GM18507 (cell line): ENCODE data around the gene NBEA.

Experiments
- DNase-seq: peaks from one replicate; pipeline ENCODE4 v3.0.0; 2011; ENCODE audit warnings: low read depth; ENCODE audit not compliant: insufficient read length; ENCODE audit errors: extremely low spot score
- FAIRE-seq: peaks from 2 replicates; lab custom pipeline; 2011; peaks lifted over from hg19 to GRCh38; lab: Jason Lieb, UNC

The NBEA gene

GRCh38 chr13:35596321-35597030 lies 654.4 kb downstream of the NBEA start:
- FAIRE-seq (no peak), DNase-seq (no peak)

GRCh38 chr13:35597451-35597850 lies 655.4 kb downstream of the NBEA start:
- DNase-seq (no peak), FAIRE-seq (no peak)

- FAIRE-seq (no peak), DNase-seq (no peak)
Observed at GRCh38 chr13:35598233-35598632, 656.2 kb downstream of the NBEA start.

- no peak for FAIRE-seq
Observed at GRCh38 chr13:35598790-35599369, 656.8 kb downstream of the NBEA start.

GRCh38 chr13:35599384-35599783 lies 657.3 kb downstream of the NBEA start:
- no peak for FAIRE-seq
- DNase-seq = no peak

More at GRCh38 chr13:35598790-35599369, 656.8 kb downstream of the NBEA start:
- DNase-seq = no peak

- FAIRE-seq = no peak
- DNase-seq = no peak
Observed at GRCh38 chr13:35600137-35600536, 658.1 kb downstream of the NBEA start.

- DNase-seq (no peak), FAIRE-seq (no peak)
Observed at GRCh38 chr13:35603593-35604285, 661.7 kb downstream of the NBEA start.

- DNase-seq = no peak
- FAIRE-seq = no peak
Observed at GRCh38 chr13:35614666-35615065, 672.6 kb downstream of the NBEA start.

- FAIRE-seq (no peak), DNase-seq (no peak)
Observed at GRCh38 chr13:35617420-35617819, 675.4 kb downstream of the NBEA start.

GRCh38 chr13:35618565-35619083 lies 676.6 kb downstream of the NBEA start:
- FAIRE-seq = no peak
- DNase-seq = no peak

GRCh38 chr13:35621989-35622388 lies 679.9 kb downstream of the NBEA start:
- FAIRE-seq = no peak
- no peak for DNase-seq

- no peak for FAIRE-seq
Observed at GRCh38 chr13:35629026-35629425, 687.0 kb downstream of the NBEA start.

GRCh38 chr13:35630551-35631275 lies 688.6 kb downstream of the NBEA start:
- FAIRE-seq (peak; percentile 15), DNase-seq (no peak)

More at GRCh38 chr13:35629026-35629425, 687.0 kb downstream of the NBEA start:
- no peak for DNase-seq

GRCh38 chr13:35631666-35632065 lies 689.6 kb downstream of the NBEA start:
- DNase-seq (no peak), FAIRE-seq (no peak)

- FAIRE-seq (no peak), DNase-seq (no peak)
Observed at GRCh38 chr13:35643625-35644024, 701.6 kb downstream of the NBEA start.

GRCh38 chr13:35646056-35646774 lies 704.1 kb downstream of the NBEA start:
- DNase-seq = no peak
- no peak for FAIRE-seq

- no peak for FAIRE-seq
- DNase-seq = no peak
Observed at GRCh38 chr13:35648201-35648600, 706.1 kb downstream of the NBEA start.

- DNase-seq (no peak), FAIRE-seq (no peak)
Observed at GRCh38 chr13:35649162-35649561, 707.1 kb downstream of the NBEA start.

- FAIRE-seq (no peak), DNase-seq (no peak)
Observed at GRCh38 chr13:35659796-35660195, 717.7 kb downstream of the NBEA start.
